Measurements from ENCODE around the gene SULT1A1.

DNA sequence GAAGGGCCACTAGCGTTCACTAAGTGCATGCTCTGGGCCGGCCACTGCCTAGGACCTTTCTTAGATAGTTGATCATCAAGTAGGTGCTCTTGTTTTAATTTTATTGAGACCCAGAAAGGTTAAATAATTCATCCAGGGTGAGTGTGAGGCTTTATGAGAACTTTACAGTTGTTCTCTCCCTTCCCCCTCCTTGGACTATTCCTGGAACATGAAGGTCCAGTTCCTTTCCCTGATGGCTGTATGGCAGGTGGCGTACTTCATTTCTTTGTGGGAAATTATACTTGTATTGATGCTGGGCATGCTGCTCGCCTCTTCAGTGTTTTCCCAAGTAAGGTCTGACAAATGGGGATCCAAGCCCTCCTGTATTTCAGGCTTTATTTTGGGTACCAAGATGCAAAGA lies 47.6 kb downstream of the SULT1A1 start:
- no peak for TF ChIP-seq YY1 (IDR thresholded peaks at IDR 0.05; ENCODE audit: insufficient read depth, insufficient read length)
- TF ChIP-seq ZNF274 (IDR thresholded peaks at IDR 0.05; ENCODE audit: low read depth, low read length) = no peak

All from NT2/D1 (cell line).